NOMO-1 treated with DMSO at 0.1 percent for 48 hours (cell line): ENCODE results near the gene DPYSL4.

Experiments
- DNase-seq: peaks from one replicate; lab custom pipeline; 2025; ENCODE audit not compliant: unreplicated experiment; lab: John Stamatoyannopoulos, UW

The DPYSL4 gene

DNA sequence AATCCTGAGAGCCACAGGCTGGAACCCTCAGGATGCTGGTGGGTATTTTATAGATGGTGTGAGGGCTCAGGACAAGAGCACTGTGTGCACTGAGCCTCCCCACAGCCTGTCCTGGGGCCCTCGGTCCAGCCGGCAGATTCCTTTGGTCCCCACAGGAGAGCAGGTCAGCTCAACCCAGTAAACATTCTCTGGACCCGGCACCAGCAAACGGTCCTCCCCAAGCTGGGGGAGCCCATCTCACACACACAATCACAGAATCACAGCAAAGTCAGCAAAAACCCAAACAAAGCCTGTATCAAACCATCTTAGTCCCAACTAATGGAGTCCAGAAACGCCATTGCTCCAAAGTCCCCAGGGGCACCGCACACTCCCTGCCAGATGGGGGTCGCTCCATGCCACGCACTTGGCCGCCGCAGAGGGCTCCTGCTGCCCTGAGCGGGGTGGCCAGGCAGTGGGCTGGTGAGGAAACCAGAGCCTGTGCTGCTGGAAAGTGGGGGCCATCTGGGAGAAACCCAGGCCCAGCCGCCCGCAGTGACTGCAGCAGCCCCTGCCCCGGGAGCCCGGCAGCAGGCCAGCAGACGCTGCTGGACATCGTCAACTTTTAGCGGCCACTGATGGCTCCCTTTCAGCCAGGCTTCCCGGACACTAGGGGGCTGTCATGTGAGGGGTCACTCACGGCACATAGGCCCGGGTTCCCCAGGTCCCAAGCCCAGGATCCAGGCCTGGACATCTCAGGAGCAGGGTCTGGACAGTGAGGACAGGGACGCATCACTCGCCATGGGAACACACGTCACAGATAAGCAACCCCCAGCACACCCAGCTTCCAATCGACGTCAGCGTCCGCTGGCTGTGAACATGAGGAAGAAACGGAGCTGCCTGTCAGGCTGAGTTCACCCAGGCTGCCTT lies 52.6 kb downstream of the DPYSL4 start:
- no peak for DNase-seq

DNA sequence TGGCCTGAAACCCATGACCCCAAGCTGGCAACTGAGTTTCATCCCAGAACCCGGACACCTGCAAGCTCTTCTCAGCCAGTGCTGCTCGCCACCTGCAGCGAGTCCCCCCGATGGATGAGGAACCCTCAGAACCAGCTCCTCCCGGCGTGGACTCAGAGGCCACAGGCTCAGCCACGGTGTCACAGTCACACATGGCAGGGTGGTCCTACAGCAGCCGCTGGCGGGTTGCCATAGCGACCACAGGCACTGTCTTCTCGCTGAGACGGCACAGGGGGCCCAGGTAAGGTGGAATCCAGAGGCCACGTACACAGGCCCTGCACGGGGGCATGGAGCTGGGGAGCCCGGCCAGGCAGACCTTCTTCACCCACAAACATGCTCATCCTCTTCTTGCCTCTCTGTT lies 53.4 kb downstream of the DPYSL4 start:
- no peak for DNase-seq

- no peak for DNase-seq
These were observed 53.8 kb downstream of the DPYSL4 start for GRCh38 chr10:132240581-132240980.

GRCh38 chr10:132241086-132241485 lies 54.3 kb downstream of the DPYSL4 start:
- no peak for DNase-seq

DNA sequence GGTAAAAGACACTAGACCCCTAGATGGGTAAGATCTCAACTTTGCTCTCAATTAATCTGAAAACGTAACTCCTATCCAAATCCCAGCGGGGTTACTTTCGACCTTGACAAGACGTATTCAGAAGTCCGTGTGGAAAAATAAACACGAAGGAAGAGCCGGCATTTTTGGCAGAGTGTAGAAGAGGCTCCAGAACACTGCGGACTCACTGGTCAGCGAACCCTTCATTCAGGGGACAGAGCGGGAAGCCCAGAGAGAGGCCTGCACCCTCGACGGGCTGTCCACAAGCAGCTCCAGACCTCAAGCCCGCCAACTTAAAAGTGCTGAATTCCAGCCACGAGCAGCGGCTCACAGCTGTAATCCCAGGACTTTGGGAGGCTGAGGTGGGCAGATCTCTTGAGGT lies 54.7 kb downstream of the DPYSL4 start:
- no peak for DNase-seq

DNA sequence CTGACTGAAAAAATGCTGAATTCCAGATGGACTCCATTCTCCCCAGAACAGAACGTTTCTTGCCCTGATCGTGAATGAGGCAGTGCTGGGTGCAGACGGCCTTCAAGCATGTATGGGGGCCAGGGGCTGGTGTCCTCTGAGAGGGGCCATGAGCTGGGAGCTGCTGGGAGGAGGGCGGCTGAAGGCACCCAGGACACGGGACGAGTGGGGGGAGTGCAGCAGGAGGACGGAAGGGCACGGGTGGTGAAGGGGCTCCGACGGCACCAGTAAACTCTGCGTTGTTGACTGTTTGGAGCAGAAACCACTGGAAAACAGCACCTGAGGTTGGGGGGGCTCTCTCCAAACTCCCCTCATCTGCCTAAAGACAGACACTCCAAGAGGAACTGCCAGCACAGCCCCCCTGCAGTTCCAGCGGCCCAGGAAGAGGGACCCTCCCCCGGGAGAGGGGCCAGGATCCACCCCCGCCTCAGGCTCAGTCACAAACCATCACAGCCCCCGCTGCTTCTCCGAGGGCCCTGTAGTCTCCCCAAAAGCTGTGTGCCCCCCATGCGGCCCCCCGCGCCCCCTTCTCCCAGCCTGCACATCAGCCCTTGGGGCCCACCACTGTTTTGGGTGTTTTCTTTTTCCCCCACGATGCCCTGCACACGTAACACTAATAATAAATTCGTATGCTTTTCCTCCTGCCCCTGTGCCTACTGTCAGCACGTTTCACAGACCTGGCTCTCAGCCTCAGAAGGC lies 55.5 kb downstream of the DPYSL4 start:
- DNase-seq = no peak

DNA sequence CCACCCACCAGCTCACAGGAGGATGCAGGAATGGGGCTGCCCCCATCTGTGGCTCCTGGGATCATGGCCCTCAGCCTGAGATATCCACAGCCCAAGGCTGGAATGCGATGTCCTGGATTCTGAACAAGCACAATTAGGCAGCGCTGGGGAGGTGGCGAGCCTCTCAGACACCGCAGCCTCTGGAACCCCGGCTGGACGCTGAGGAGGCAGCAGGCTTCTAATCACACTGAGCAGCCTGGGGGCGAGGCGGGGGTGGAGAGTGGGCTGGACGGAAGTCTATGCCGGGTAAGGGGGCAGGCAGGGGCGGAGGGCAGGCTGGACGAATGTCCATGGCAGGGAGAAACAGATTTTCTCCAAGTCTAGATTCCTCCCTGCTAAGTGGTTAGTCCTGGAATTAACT lies 56.4 kb downstream of the DPYSL4 start:
- no peak for DNase-seq

DNA sequence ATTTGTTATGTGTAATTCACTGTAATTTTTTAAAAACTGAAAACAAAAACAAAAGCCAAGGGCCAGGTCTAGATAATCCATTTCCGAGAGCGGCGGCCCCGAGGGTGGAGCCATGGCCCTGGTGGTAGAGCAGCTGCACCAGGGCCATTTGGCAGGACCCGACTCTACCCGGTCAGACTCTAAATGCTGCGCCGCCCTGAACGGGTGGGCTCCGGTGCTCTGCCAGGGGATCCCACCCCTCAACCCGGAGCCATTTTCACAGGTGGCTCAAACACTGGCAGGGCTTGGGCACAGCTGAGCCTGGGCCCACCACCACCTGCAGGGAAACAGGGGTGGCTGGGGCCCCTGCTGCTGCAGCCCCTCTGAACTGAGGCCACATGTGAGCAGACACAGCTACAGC lies 56.9 kb downstream of the DPYSL4 start:
- no peak for DNase-seq

- no peak for DNase-seq
These were observed 58.3 kb downstream of the DPYSL4 start for GRCh38 chr10:132245056-132245455.

GRCh38 chr10:132246296-132246695 lies 59.5 kb downstream of the DPYSL4 start:
- DNase-seq = no peak

- DNase-seq = no peak
These were observed 61.2 kb downstream of the DPYSL4 start for GRCh38 chr10:132247943-132248342.

GRCh38 chr10:132248455-132249225 lies 61.9 kb downstream of the DPYSL4 start:
- no peak for DNase-seq

- no peak for DNase-seq
These were observed 62.5 kb downstream of the DPYSL4 start for GRCh38 chr10:132249226-132249724.

DNA sequence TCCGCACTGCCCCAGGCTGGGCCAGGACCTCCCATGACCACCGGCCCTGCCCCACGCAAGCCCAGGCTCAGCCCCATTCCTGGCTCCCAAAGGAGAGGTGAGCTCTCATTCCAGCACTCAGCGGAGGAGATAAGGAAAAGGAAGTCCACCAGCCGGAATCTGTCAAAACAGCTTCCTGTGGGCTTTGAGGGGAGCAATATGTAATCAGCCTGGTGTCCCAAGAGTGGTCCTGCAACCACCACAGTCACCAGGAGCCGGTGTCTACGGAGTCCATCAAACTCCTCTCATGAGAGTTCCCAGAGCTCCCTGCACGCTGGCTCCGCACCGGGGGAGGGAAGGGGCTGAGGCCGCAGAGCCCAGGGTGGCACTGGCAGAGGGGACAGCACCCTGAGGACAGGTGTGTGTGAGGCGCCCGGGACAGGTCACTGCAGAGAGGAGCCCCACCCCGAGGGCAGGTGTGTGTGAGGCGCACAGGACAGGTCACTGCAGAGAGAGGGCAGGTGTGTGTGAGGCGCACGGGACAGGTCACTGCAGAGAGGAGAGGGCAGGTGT lies 63.2 kb downstream of the DPYSL4 start:
- no peak for DNase-seq

DNA sequence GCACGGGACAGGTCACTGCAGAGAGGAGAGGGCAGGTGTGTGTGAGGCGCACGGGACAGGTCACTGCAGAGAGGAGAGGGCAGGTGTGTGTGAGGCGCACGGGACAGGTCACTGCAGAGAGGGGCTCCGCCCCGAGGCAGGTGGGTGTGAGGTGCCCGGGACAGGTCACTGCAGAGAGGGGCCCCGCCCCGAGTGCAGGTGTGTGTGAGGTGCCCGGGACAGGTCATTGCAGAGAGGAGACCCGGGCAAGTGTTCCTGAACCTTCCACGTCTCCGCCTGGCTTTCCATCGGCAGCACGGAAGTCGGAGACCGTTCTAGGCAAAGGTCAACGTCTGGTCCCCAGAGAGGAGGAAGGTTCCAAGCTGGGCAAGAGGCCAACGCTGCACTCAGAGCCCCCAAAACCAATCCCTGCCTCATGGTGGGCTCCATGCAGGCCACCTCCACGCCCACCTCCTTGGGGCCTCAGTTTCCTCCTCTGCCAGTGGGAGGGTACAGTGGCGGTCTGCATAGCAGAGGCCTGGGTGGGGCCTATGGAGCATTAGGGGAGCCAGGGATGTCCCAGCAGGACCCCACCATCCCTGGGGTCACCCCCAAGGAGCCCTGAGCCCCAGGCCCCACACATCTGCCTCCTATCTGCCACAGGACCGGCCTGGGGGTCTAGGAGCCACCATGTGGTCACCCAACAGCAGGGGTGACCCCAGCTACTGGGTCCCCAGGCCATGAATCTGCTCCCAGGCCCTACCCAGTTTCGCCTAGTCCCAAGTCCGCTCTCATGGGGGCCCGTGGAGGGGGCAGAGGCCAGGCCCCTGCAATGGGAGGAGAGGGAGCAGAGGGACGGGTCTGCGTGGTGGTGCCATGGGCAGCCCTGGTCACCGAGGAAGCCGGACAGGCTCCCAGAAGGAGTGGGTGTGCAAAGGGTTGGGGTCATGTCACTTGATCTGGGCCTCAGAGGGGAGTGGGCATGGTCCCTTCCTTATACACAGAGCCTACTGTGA lies 64.0 kb downstream of the DPYSL4 start:
- no peak for DNase-seq

DNA sequence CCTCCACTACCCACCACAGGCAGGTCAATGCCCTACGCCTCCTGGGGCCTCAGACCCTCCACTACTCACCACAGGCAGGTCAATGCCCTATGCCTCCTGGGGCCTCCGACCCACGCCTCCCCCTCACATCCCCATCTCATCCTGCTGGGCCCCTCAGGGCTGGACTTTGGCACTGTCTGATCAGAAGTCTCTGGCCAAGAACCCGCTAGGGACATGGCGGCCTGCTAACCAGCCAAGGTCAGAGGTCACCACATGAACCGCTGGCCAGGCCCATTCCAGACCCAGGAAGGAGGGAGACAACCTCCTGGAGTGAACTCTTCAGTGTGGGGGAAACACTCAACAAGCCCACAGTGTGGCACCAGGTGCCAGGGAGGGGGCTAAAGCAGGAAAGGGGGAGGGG lies 65.2 kb downstream of the DPYSL4 start:
- DNase-seq = no peak

- no peak for DNase-seq
These were observed 65.7 kb downstream of the DPYSL4 start for GRCh38 chr10:132252412-132252811.

DNA sequence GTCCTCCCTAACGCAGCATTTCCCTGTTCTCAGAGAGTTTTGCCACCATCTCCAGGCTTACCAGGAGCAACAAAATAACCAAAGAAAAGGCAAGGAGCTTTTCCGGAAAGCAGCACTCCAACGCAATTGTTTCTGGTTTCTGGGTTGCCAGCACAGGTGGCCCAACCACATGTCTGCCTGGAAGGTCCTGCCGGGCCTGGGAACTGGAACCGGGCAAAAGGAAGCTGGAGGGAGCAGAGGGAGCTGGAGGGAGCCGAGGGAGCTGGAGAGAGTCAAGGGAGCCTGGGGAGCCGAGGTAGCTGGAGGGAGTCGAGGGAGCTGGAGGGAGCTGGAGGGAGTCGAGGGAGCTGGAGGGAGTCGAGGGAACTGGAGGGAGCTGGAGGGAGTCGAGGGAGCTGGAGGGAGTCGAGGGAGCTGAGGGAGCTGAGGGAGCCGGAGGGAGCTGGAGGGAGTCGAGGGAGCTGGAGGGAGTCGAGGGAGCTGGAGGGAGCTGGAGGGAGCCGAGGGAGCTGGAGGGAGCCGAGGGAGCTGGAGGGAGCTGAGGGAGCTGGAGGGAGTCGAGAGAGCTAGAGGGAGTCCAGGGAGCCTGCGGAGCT lies 66.4 kb downstream of the DPYSL4 start:
- DNase-seq = no peak

- no peak for DNase-seq
These were observed 68.1 kb downstream of the DPYSL4 start for GRCh38 chr10:132254841-132255240.
